Eye (tissue), 1 donor: ENCODE data around the gene DENND5A.
"Not testable (repeated sequence)": the region's sequence is repeated elsewhere in the genome, so short reads cannot be mapped to it uniquely, and the experiment has no call there.

Experiments
- DNase-seq: peaks from one replicate; pipeline ENCODE4 v3.0.0-alpha.2; 2015

Gene DENND5A

GRCh38 chr11:9264316-9265210, 587 bp downstream of the DENND5A start:
- DNase-seq: peak; percentile 91

GRCh38 chr11:9263840-9264315, 1.3 kb downstream of the DENND5A start:
- no peak for DNase-seq

GRCh38 chr11:9260838-9261146, 4.4 kb downstream of the DENND5A start:
- not testable (repeated sequence) for DNase-seq

GRCh38 chr11:9259981-9260837, 4.9 kb downstream of the DENND5A start:
- DNase-seq: no peak

- not testable (repeated sequence) for DNase-seq
These were observed 6.9 kb downstream of the DENND5A start for GRCh38 chr11:9258279-9258678.

- no peak for DNase-seq
These were observed 10.7 kb downstream of the DENND5A start for GRCh38 chr11:9254416-9254815.

GRCh38 chr11:9253086-9253485, 12.1 kb downstream of the DENND5A start:
- no peak for DNase-seq

GRCh38 chr11:9251311-9251710, 13.8 kb downstream of the DENND5A start:
- DNase-seq: no peak

GRCh38 chr11:9250139-9250582, 15.0 kb downstream of the DENND5A start:
- DNase-seq: no peak

- no peak for DNase-seq
These were observed 15.9 kb downstream of the DENND5A start for GRCh38 chr11:9249252-9249651.

- DNase-seq: no peak
These were observed 17.3 kb downstream of the DENND5A start for GRCh38 chr11:9247863-9248262.

GRCh38 chr11:9236242-9236641, 28.9 kb downstream of the DENND5A start:
- DNase-seq: not testable (repeated sequence)

GRCh38 chr11:9232482-9232881, 32.7 kb downstream of the DENND5A start:
- DNase-seq: no peak

- DNase-seq: peak; percentile 41
These were observed 33.3 kb downstream of the DENND5A start for GRCh38 chr11:9231848-9232177.

GRCh38 chr11:9230296-9230695, 34.9 kb downstream of the DENND5A start:
- no peak for DNase-seq

GRCh38 chr11:9228091-9228490, 37.1 kb downstream of the DENND5A start:
- DNase-seq: no peak

- DNase-seq: no peak
These were observed 39.3 kb downstream of the DENND5A start for GRCh38 chr11:9225748-9226298.

GRCh38 chr11:9222654-9223053, 42.5 kb downstream of the DENND5A start:
- DNase-seq: no peak

GRCh38 chr11:9220853-9221252, 44.3 kb downstream of the DENND5A start:
- DNase-seq: not testable (repeated sequence)

- DNase-seq: no peak
These were observed 45.6 kb downstream of the DENND5A start for GRCh38 chr11:9219572-9219971.

- DNase-seq: no peak
These were observed 46.0 kb downstream of the DENND5A start for GRCh38 chr11:9219115-9219514.

- DNase-seq: no peak
These were observed 50.4 kb downstream of the DENND5A start for GRCh38 chr11:9214765-9215164.

- no peak for DNase-seq
These were observed 53.8 kb downstream of the DENND5A start for GRCh38 chr11:9211322-9211721.

GRCh38 chr11:9210922-9211320, 54.2 kb downstream of the DENND5A start:
- no peak for DNase-seq
